ENCODE results near the gene KRT84. TPM values are rescaled to one million over a fixed set of nuclear protein-coding genes. Genes with fewer than 3 reads are reported as not detected.

KRT84 gene
- total RNA-seq, 1 donor = not detected

- Histone ChIP-seq H3K9me3 (ENCODE audit: low read depth, low read length) (no peaks in the 10 kb centered on the region), H3K79me2 (ENCODE audit: insufficient read depth, low read length) (no peaks in the 10 kb centered on the region), H3K4me3 (ENCODE audit: insufficient read depth, low read length) (no peak overlapping the region), H3K27me3 (ENCODE audit: insufficient read depth, low read length) (peaks cover 2% of the 10 kb centered on the region), H3K4me1 (ENCODE audit: insufficient read depth, low read length) (peaks cover 4% of the 10 kb centered on the region), H2AFZ (ENCODE audit: low read length) (no peak overlapping the region), H3K27ac (ENCODE audit: low read depth, low read length) (no peak overlapping the region), H3K36me3 (ENCODE audit: insufficient read depth, low read length) (no peaks in the 10 kb centered on the region), H3K4me2 (ENCODE audit: insufficient read depth, low read length) (no peak overlapping the region), H4K20me1 (ENCODE audit: insufficient read depth, low read length) (no peaks in the 10 kb centered on the region)
- TF ChIP-seq CTCF (IDR thresholded peaks at IDR 0.05; ENCODE audit: extremely low read depth, low read depth, low read length) = no peak
- peak; percentile 92 for DNase-seq (ENCODE audit: insufficient read length, low spot score, missing footprints)
Observed at GRCh38 chr12:52415870-52416750, 30.7 kb upstream of the KRT84 start.

- Histone ChIP-seq H3K27me3 (ENCODE audit: insufficient read depth, low read length) (no peaks in the 10 kb centered on the region), H3K4me3 (ENCODE audit: insufficient read depth, low read length) (no peak overlapping the region), H2AFZ (ENCODE audit: low read length) (no peak overlapping the region), H3K4me2 (ENCODE audit: insufficient read depth, low read length) (no peak overlapping the region), H4K20me1 (ENCODE audit: insufficient read depth, low read length) (no peaks in the 10 kb centered on the region), H3K79me2 (ENCODE audit: insufficient read depth, low read length) (no peaks in the 10 kb centered on the region), H3K27ac (ENCODE audit: low read depth, low read length) (no peak overlapping the region), H3K4me1 (ENCODE audit: insufficient read depth, low read length) (peaks cover 4% of the 10 kb centered on the region), H3K36me3 (ENCODE audit: insufficient read depth, low read length) (no peaks in the 10 kb centered on the region), H3K9me3 (ENCODE audit: low read depth, low read length) (no peaks in the 10 kb centered on the region)
- TF ChIP-seq CTCF (IDR thresholded peaks at IDR 0.05; ENCODE audit: extremely low read depth, low read depth, low read length) = no peak
- DNase-seq (ENCODE audit: insufficient read length, low spot score, missing footprints) = no peak
Observed at GRCh38 chr12:52414936-52415335, 29.5 kb upstream of the KRT84 start.

GRCh38 chr12:52413782-52414345 lies 28.4 kb upstream of the KRT84 start:
- Histone ChIP-seq H4K20me1 (ENCODE audit: insufficient read depth, low read length) (no peaks in the 10 kb centered on the region), H3K4me2 (ENCODE audit: insufficient read depth, low read length) (no peak overlapping the region), H3K27ac (ENCODE audit: low read depth, low read length) (no peak overlapping the region), H2AFZ (ENCODE audit: low read length) (no peak overlapping the region), H3K4me1 (ENCODE audit: insufficient read depth, low read length) (peaks cover 4% of the 10 kb centered on the region), H3K27me3 (ENCODE audit: insufficient read depth, low read length) (no peaks in the 10 kb centered on the region), H3K9me3 (ENCODE audit: low read depth, low read length) (no peaks in the 10 kb centered on the region), H3K79me2 (ENCODE audit: insufficient read depth, low read length) (no peaks in the 10 kb centered on the region), H3K36me3 (ENCODE audit: insufficient read depth, low read length) (no peaks in the 10 kb centered on the region), H3K4me3 (ENCODE audit: insufficient read depth, low read length) (no peak overlapping the region)
- no peak for TF ChIP-seq CTCF (IDR thresholded peaks at IDR 0.05; ENCODE audit: extremely low read depth, low read depth, low read length)
- DNase-seq (ENCODE audit: insufficient read length, low spot score, missing footprints) = no peak

- Histone ChIP-seq H4K20me1 (ENCODE audit: insufficient read depth, low read length) (no peaks in the 10 kb centered on the region), H3K4me3 (ENCODE audit: insufficient read depth, low read length) (no peak overlapping the region), H3K79me2 (ENCODE audit: insufficient read depth, low read length) (no peaks in the 10 kb centered on the region), H3K27me3 (ENCODE audit: insufficient read depth, low read length) (peaks cover 4% of the 10 kb centered on the region), H2AFZ (ENCODE audit: low read length) (no peak overlapping the region), H3K4me1 (ENCODE audit: insufficient read depth, low read length) (peaks cover 4% of the 10 kb centered on the region), H3K27ac (ENCODE audit: low read depth, low read length) (no peak overlapping the region), H3K9me3 (ENCODE audit: low read depth, low read length) (no peaks in the 10 kb centered on the region), H3K4me2 (ENCODE audit: insufficient read depth, low read length) (no peak overlapping the region), H3K36me3 (ENCODE audit: insufficient read depth, low read length) (no peaks in the 10 kb centered on the region)
- DNase-seq (ENCODE audit: insufficient read length, low spot score, missing footprints) = no peak
- TF ChIP-seq CTCF (IDR thresholded peaks at IDR 0.05; ENCODE audit: extremely low read depth, low read depth, low read length) = no peak
Observed at GRCh38 chr12:52413202-52413601, 27.8 kb upstream of the KRT84 start.
